GM12801 (cell line): ENCODE measurements around the gene FASN.

Source experiments
- CTCF ChIP-seq: IDR thresholded peaks from one replicate; pipeline ENCODE4 v1.5.1; 2011; ENCODE audit warnings: control low read depth; ENCODE audit not compliant: insufficient read length; ENCODE audit errors: extremely low read depth

FASN gene

GRCh38 chr17:82090549-82091263 lies 7.3 kb downstream of the FASN start:
- no peak for TF ChIP-seq CTCF

GRCh38 chr17:82089723-82090548 lies 8.1 kb downstream of the FASN start:
- TF ChIP-seq CTCF: no peak

GRCh38 chr17:82088838-82089722 lies 9.0 kb downstream of the FASN start:
- no peak for TF ChIP-seq CTCF

- no peak for TF ChIP-seq CTCF
These were observed 9.8 kb downstream of the FASN start for GRCh38 chr17:82087961-82088837.

GRCh38 chr17:82086941-82087906 lies 10.8 kb downstream of the FASN start:
- TF ChIP-seq CTCF: no peak
